NCI-H2107 treated with DMSO at 0.1 percent for 48 hours (cell line): Measurements from ENCODE around the gene RNMT.
A peak's percentile ranks its signal among the peaks of the same experiment; 100 is the strongest.
"Not testable (repeated sequence)": the region's sequence is repeated elsewhere in the genome, so short reads cannot be mapped to it uniquely, and the experiment has no call there.

Experiments used
- DNase-seq: peaks from one replicate; lab custom pipeline; 2025; ENCODE audit not compliant: unreplicated experiment; lab: John Stamatoyannopoulos, UW

RNMT gene

DNA sequence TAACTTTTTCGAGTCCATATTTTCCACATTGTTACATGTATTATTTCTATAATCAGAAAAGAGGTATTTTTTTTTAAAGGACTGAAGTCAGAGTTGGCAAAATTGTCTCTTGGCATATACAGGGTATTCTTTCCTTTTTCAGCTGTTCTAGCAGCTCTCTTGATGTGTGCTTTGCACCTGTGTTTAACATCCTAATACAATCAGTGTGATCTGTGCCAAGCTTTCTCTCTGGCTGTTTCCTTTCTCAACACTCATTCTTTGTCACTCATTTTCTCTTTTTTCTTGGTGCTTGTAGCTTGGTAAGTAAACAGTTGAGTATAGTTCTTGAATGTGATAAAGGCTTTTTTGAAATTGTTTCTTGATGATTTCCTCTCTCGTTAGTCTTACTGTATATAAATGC is 9.2 kb downstream of the RNMT start:
- DNase-seq: no peak

DNA sequence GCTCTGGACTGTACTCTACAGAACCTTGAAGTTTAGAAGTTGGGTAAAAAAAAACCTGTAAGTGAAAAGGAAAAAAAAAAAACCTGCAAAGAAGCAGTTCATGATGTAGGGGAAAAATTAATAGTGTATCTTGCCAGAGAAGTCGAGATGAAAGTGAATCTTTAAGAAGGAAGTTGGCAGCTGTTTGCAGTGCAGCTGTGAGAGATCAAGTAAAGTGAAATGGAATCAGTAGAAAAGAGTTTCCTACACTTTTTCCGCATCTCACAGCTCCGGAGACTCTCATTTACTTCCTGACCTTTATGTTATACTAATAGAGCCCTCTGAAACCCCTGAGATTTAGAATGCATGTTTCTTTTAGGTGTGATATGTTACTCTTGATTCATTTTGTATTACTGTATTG is 19.2 kb downstream of the RNMT start:
- no peak for DNase-seq

DNA sequence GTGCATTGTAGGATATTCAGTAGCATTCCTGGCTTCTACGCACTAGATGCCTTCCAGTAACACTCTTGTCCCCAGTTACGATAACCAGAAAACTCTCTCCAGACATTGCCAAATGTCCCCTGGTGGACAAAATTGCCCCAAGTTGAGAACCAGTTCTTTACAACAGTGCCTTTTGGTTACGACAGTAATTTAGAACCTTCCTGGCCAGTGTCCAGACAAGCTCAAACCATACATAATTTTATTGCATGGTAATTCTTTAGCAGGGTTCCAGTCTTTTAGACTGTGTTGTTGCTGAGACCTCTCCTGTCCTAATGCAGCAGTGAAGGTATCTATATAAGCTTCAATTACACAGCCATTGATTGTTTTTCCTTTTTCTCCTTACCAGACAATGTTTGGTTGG is 20.2 kb downstream of the RNMT start:
- no peak for DNase-seq

DNA sequence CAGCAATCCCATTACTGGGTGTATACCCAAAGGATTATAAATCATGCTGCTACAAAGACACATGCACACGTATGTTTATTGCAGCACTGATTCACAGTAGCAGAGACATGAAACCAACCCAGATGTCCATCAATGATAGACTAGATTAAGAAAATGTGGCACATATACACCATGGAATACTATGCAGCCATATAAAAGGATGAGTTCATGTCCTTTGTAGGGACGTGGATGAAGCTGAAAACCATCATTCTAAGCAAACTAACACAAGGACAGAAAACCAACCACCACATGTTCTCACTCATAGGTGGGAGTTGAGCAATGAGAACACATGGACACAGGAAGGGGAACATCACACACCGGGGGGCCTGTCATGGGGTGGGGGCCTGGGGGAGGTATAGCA is 25.1 kb downstream of the RNMT start:
- DNase-seq: not testable (repeated sequence)

DNA sequence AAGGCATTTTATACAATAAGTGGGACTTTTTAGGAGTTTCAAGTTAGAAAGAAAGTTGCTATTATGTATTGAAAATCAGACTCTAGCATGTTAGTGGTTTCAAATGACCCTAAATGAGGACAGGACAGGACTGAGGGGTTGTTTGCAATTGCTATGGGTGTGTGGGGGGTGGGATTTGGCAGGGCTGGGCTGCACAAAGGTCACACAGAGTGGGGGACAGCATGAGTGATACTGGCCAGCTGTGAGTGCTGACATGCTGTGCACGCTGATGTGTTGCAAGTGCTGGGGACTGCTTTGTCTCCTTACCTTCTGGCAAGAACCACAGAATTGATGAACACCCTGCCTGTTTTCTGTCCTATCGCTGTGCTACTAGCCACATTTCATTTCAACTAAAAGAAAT is 29.8 kb downstream of the RNMT start:
- no peak for DNase-seq

DNA sequence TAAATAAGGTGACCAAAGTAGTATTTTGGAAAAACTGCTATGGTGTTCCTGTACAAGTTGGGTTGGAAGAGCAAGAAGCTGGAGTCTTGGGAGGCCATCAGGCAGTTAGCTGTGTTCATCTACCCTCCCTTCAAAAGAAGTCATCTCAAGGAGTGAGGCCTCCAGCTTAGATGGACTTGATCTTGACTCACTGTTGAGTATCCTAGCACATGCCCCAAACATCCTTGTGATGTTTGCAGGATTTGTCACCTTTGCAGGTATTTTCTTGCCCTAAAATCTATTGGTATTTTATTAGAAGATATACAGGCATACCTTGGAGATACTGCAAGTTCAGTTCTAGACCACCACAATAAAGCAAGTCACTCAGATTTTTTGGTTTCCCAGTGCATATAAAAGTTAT is 30.2 kb downstream of the RNMT start:
- no peak for DNase-seq

DNA sequence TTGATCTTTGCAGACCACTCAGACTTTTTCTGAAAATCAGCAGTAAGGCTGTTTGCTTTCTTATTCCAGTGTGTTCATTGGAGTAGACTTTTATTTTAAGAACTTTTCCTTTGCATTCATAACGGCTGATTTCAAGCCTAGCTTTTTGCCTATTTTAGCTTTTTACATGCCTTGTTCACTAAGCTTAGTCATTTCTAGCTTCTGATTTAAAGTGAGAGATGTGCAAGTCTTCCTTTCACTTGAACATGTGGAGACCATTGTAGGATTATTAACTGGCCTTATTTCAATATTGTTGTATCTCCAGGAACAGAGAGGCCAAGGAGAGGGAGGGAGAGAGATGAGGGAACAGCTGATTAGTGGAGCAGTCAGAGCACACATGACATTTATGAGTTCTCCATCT is 32.1 kb downstream of the RNMT start:
- DNase-seq: no peak

DNA sequence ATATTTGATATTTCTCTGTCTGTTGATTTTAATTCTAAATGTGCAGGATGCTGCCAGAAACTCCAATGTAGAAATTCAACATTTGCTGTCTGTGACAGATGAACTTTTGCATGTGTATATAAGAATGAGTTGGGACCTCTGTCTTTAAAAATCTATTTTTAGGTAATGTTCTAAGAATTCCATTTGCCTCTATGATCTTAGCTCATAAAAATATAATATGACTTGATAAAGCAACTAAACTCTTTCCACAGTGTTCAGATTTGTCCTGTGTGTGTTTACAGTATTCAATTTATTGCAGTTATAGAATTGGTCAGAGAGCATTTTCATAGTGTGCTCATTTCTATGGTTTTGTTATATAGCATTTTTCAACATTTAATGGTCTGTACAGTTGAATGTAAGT is 33.6 kb downstream of the RNMT start:
- no peak for DNase-seq

DNA sequence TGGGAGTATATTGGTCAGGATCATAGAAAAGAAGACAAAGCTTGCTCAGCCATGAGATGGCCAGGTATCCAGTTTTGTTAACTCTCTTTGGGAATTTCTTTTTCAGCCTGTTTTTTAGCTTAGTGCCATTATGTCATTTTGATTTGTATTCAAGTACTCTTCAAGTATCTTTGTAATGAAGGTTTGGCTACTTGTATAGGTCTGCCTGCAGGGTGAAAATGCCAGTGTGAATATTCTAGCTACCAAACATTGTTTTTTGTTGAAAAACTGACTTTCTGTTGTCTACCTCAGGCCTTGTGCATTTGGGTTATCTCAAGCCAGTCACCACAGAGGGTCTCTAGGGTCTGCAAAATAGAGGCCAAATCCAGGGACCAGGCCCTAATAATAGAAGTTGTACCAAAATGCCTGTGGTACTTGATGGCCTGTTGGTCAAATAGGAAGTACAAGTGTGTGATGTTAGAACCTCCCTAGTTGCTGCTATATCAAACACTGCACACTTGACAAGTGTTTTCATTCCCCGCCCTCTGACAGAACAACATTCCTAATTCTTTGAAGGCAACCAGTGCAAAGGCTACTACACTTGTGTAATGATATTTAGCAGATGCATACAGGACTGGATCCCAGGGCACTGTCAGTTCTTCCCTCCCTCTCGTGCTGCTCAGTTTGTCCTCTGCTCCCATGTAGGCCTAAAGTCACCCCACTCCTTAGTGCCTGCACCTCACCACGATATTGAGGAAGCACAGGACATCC is 36.4 kb downstream of the RNMT start:
- no peak for DNase-seq

DNA sequence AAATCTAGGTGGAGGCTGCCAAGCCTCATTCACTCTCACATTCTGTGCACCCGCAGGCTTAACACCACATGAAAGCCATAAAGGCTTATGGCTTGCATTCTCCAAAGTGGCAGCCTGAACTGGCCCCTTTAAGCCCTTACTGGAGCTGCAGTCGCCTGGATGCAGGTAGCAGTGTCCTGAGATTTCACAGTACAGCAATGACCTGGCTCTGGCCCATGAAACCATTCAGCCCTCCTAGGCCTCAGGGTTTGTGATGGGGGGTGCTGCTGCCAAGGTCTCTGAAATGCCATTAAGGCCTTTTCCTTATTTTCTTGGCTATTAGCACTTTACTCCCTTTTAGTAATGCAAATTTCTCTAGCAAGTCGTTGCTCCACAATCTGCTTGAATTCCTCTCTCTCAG is 48.6 kb downstream of the RNMT start:
- DNase-seq: no peak

DNA sequence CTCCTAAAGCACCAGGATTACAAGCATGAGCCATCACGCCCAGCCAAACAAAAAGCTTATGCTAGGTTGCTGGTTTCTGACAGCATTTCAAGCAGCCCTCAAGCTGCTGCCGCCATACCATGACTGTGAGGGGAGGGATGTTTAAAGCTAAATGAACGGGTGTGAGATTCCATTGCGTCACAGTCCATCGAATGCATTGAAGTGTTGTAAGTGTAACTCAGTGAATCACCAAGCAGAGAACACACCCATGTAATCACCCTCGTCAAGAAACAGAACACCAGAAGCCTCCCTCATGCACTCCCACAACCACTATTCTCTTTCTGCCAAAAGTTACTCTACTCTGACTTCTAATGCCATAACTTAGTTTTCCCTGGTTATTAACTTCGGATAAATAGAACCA is 64.7 kb downstream of the RNMT start:
- no peak for DNase-seq

DNA sequence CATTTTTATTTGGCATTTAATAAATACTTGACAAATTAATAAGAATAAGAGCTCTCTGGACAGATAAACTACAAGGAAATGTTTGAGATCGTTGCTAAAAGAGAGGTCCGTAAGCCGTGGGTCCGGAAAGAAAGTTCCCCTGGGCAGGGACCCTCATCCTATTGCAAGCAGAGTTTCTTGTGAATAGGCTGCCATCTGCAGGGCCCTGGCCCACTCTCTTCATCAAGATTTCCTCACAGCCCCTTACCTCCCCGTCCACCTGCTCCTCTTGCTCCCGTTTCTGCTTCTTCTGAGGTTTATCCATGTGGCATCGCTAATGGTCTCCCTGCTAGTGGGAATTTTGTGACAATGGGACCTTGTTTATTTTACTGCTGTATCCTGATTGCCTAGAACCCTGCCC is 67.3 kb downstream of the RNMT start:
- DNase-seq: no peak

DNA sequence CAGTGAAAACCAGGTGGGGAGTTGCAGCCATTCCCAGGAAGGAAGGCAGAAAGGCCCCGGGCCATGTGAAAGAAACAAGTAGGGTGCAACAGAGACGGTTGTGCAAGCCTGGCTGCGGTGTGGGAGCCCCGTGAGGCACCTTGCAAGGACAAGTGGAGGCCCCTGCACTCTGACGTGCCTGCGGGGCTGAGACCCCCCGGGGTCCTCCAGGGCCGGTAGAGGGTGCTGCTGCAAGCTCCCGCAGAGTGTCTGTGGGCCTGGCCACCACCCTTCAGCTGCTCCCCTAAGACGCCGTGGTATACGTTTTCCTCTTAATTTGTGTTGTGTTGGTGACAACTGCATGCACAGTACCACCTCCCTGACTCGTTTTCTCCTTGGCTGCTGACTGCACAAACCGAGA is 70.0 kb downstream of the RNMT start:
- DNase-seq: no peak

DNA sequence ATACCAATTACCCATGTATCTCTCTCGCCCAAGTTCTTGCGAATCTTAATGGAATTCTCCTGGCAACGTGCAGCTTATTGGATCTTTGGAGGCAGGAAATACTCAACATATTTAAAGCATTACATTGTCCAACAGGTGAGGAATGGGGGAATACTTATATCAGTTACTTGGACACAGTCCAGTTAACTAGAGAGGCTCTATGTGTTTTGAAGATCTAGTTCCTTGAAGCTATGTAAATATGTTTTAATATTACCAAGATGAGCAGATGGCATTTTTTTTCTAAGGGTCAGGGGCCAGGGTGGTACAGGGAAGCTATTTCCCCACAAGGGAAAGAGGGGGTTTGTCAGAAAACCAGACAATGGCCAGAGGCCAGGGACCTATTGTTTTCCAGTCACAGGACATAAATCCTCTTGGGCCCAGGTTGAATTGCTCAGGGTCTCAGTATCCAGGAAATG is 70.7 kb downstream of the RNMT start:
- DNase-seq: no peak

DNA sequence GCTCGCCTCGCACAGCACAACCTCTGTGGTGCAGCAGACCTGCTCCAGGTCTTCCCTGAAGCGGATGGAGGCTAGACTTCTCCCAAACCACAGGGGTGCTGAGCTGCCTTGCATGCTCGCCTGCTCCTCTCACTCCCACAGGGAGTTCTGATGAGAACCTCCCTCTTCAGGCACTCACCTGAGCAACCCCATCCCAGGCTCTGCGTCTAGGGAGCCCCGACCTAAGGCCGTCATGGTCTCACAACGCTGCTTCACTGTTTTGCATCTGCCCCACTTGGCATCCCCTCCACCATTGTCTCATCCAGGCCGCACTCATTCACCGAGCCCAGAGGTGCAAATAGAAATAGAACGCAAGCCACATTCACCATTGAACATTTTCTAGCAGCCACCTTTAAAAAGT is 72.9 kb downstream of the RNMT start:
- no peak for DNase-seq

DNA sequence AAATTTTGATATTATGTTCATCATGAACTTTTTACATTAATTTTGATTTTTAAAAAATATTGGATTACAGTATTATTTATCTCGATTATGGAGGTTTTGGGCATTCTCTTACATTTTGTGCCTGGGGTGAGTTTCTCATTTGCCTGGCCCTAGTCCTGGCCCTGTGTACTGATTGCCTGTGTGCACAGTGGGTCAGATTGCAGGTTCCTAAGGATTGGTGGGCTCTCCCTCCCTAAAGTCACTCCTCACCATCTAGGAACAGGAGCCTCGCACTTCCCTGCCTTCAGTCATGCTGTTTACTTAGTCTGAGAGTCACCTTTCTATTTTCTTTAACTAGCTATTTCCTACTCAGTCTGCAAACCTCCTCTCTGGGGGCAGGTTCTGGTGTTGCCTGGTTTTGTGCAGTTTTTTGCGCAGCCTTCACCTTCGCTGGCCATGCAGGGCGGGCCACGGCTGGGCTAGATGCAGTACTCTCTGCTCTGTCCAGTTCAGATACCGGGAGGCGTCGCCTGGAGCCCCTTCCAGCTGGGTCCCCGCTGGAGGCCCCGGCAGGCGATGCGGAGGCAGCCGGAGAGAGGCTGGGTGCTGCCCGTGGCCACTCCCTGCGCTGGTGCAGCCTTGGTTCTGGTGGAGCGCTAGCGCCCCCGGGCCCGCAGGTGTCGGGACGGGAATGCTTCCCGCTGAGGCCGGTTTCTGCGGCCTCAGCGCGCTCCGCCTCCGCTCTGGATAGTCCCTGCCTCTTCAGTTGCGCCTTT is 74.2 kb downstream of the RNMT start:
- peak; percentile 15 for DNase-seq

DNA sequence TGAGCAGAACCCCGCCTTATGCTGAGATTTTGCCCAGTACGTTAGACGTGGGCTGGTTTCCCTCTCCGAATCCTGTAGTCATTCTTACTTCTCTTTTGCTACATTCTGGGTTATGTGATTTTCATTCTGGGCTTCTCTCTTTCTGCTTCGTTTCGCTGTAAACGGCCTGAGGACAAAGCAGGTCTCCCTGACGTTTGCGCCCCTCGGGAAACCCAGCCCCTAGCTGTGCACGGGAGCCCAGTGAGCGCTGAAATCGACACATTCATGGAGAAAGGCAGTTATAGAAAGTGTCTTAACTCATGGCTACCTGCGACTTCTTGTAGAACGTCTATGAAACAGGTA is 74.8 kb downstream of the RNMT start:
- DNase-seq: no peak

DNA sequence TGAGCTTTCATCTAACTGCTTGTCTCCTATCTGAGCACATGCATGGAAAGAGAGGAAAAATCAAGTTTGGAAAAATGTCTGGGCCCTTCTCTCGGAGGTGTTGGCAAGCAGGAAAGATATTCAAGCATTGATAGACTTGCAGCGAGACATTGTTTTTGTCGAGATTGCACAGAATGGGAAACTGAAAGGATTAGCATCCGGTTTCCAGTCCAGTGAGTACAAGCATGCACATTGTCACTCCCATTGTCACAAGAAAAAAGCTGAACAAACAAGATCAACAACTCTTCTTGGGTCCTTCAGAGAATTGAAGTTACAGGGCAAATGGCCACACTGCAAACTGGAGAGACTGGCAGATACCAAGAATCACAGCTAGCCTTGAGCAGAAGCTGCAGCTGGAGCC is 77.8 kb downstream of the RNMT start:
- DNase-seq: no peak

DNA sequence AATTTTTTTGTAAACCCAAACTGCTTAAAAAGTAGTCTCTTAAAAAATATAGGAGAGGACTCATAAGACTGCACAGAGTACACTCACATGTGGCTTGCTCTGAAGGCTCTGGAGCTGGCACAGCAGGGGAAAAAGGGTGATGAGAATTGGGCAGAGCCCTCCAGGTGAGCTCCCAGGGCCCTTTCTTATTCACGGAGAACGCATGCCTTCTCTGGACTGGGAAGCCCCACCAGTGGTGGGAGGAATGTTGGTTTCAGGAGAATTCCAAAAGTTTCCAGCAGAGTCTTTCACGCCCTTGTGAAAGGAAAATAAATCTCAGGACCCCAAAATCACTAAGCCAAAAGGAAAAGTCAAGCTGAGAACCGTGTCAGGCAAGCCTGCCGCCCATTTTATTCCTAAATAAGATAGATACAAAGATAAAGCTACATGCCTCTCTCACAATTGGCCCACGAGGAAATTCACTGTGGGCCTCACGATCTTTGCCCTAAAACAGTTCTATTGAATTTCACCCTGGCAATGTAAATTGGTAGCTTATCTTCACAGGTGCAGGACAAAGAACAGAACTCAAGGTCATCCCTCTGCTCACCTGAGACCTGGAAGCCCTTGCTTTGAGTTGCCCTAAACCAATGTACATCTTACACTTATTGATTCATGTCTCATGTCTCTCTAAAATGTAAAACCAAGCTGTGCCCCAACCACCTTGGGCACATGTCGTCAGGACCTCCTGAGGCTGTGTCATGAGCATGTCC is 82.0 kb downstream of the RNMT start:
- no peak for DNase-seq

DNA sequence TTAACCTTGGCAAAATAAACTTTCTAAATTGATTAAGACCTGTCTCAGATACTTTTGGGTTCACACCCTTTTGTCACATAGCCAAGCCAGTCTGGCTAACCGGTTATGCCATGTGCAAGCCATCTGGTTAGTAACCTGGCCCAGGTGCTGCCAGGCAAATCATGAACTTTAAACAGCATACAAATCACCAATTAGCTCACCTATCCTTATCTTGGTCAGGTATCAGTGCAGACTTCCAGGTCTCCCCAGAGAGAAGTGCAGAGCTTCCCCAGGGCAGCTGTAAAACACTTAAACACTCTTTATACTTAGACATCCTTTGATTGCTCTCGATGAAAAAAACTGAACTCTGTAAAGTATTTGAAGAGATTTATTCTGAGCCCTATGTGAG is 82.6 kb downstream of the RNMT start:
- DNase-seq: no peak

DNA sequence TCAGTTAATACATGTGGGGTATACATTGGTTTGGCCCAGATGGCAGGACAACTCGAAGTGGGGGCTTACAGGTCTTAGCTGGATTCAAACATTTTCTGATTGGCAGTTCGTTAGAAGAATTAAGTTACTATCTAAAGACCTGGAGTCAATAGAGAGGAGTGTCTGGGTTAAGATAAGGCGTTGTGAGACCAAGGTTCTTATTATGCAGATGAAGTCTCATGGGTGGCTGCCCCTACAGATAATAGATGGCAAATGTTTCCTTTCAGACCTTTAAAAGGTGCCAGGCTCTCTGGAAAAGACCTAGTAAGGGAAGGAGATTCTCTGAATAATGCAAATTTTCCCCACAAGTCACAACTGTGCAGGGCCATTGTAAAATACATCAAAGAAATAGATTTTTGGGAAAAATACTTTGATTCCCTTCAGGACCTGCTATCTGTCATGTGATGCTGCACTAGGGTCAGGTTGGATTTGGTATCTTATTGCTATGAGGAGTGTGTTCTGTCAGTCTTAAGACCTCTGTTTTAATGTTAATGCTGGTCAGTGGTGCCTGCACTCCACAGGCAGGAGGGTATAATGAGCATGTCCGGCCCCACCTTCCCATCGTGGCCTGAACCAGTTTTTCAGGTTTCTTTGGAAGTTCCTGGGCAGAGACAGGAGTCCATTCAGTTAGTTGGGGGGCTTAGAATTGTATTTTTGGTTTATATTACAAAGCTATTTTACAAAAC is 83.2 kb downstream of the RNMT start:
- DNase-seq: no peak
